HG03439 (cell line): Measurements from ENCODE around the gene KRT84.
"Not testable (repeated sequence)": the region's sequence is repeated elsewhere in the genome, so short reads cannot be mapped to it uniquely, and the experiment has no call there.

ENCODE experiments used
- ATAC-seq: cut with Tn5 transposase; IDR thresholded peaks from one replicate; pipeline ENCODE4 v1.9.1; 2021; ENCODE audit warnings: mild to moderate bottlenecking, moderate library complexity; ENCODE audit not compliant: unreplicated experiment

The KRT84 gene

GRCh38 chr12:52411815-52412214 is 26.4 kb upstream of the KRT84 start:
- no peak for ATAC-seq

GRCh38 chr12:52410589-52411248 is 25.3 kb upstream of the KRT84 start:
- not testable (repeated sequence) for ATAC-seq

- ATAC-seq = no peak
These were observed 22.5 kb upstream of the KRT84 start for GRCh38 chr12:52407918-52408317.

DNA sequence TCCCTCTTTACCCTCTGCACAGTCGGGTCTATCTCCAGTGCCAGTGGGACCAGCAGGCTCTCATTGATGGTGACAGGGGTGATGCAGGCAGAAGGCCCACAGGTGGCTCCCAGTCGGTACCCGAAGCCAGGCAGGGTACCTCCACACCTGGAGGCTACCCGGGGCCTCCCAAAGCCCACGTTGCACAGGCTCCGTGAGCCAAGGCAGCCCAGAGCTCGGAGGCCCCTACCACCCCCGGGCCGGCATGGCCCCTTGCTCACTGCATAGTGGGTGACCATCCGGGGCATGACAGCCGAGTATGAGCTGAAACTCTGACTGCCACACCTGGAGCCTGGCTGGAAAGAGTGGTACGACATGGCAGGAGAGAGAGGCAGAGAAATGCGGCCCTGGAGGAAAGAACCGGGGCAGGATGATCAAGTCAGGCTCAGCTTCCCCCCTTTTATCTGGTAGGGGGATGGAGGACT is 20.5 kb upstream of the KRT84 start, which contains the start of gene KRT82:
Gene KRT82 (minus strand): TSS at position 414 of the 464 bp plus-strand sequence. CDS start 58 bp downstream, at position 356.
- ATAC-seq = no peak

- ATAC-seq = no peak
These were observed 19.5 kb upstream of the KRT84 start for GRCh38 chr12:52404951-52405350.

DNA sequence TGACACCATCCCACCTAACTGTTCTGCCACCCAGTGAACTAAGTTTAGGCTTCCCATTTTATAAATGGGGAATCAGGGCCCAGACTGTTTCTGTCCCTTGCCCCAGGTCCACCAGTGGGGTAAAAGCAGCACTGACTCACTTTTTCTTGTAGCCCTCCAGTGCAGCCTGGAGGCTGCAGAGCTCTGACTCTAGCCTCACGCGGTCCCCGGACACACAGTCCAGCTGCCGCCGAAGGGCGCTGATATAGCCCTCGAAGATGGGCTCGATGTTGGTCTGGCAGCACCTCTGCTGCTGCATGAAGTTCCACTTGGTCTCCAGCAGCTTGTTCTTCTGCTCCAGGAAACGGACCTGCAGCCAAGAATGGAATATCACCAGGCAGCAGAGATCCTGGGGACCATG is 18.1 kb upstream of the KRT84 start:
- ATAC-seq = no peak

DNA sequence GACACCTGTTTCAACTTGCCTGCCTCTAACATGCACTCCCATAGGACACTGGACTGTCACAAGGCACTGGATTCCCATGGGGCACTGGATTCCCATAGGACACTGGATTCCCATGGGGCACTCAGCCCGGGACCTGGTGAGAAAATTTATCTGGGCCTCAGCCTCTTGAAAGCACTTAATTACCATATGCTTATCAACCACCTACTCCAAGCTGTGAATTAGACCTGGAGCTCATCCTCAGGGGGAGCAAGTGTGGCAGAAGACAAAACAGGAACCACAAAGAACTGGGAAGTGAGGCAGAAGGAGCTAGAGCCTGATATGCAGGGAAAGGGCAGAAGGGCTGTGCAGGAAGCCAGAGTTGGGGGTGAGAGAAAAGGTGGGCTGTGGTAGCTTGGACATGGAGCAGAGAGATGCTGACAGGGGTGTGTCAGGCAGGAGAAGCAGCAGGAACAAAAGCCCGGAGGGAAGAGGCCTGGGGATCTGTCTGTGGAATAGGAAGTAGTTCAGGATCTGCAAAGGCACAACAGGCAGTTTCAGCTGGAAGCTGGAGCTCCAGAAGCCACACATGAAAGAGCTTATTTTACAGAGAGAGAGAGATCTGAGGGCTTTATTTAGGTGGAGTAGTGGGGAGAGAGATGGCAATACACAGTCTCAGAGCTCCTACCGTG is 17.6 kb upstream of the KRT84 start:
- ATAC-seq = no peak

- no peak for ATAC-seq
These were observed 16.9 kb upstream of the KRT84 start for GRCh38 chr12:52402377-52402776.

DNA sequence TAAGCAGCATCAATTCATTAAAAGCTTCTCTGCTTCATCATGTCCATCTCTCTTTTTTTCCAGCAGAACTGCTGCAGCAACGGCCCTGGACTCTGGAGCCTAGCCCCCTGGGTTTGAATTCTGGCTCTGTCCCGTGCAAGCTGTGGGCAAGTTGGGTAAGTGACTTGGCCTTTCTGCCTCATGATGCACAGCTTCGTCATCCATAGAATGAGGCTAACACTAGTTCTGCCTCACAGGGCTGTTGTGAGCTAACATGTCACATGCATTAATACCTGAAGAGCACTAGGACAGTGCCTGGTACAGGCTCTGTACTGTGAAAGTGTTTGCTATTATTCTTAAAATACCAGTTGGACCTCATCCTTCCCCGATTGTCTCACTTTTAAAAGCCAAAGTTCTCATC is 16.5 kb upstream of the KRT84 start:
- no peak for ATAC-seq

- no peak for ATAC-seq
These were observed 16.1 kb upstream of the KRT84 start for GRCh38 chr12:52401526-52401925.

GRCh38 chr12:52400906-52401305 is 15.5 kb upstream of the KRT84 start:
- ATAC-seq = no peak

DNA sequence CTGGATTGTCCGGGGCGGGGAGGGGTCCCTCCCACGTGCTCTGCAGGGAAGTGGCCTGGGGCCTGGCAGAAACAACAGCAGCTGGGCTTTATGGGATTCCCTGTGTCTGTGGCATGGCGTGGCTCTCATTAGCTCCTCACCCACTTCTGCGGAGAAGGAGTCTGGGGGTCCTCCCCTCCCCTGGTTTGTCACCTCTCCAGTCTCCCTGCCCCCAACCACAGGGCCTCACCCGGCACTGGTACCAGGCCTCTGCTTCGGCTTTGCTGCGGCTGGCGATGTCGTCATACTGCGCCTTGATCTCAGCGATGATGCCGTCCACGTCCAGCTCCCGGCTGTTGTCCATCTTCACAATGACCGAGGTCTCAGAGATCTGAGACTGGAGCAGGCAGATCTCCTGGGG is 14.3 kb upstream of the KRT84 start:
- ATAC-seq = no peak

- no peak for ATAC-seq
These were observed 12.7 kb upstream of the KRT84 start for GRCh38 chr12:52398176-52398575.

DNA sequence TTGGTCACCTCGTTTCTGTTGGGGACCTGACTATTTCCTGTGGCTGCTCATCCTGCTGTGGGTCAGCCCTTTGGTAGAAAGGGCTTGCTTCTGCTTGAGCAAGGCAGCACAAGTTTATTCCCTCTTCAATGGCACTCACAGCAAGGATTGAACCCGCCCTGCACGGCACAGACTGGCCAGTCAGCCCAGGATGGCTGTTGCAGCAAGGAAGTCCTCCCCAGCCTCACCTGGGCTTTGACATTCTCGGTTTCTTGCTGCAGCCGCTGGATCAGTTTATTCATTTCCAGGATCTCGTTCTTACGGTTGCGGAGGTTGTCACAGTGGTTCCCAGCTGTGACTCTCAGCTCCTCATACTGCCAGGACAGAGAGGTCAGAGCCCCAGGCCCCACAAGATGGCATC is 11.2 kb upstream of the KRT84 start:
- no peak for ATAC-seq

DNA sequence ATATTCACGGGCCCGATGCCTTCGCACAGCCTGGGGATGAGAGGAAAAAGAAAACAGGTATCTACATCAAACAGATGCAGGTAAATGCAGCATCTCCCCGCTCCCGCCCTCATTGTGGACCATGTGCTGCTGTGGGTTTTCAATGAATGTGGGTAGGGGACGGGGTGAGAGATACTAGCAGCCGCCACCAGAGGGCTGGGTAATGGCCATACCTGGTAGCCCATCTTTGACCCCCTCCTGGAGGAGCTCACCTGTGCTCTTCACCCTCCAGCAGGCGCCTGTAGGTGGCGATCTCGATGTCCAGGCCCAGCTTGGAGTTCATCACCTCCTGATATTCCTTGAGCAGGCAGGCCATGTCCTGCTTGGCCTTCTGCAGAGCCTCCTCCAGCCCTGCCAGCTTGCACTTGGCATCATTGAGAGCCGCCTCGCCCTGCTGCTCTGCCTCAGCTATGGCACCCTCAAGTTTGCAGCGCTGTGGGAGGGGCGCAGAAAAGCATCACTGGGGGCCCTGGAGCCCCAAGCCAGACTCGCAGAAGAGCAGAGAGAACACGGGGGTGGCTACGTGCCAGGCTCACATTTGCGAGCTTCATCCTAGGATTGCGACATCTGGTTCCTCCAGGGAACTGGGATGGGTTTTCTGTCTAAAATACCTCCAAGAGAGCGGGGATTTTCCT is 10.4 kb upstream of the KRT84 start:
- no peak for ATAC-seq

DNA sequence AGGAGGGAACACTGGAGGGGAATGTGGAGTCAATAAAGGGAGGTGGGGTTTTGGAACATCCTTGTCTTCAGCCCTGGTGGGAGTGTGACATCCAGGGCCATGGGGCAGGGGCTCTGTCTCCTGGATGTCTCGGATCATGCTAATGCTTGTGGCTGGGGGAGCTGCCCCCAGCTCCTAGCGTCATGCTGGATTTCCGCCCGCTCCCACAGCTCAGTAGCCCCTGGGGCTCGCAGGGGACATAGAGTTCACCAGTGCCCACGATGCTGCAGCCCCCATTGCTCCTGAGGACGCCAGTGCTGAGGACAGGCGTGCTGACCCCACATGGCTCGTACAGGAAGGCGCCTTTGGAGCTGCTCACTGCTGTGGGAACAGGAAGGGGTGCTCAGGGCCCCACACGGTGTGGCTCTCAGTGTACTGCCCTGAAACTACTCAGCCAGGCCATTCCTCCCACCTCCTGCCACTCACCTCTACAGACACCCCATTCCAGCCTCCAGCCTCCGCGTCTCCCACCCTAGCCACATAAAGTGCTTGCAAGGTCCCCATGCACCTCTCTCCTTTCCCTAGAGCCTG is 9.5 kb upstream of the KRT84 start:
- ATAC-seq = no peak

GRCh38 chr12:52392465-52393007 is 7.1 kb upstream of the KRT84 start:
- ATAC-seq = no peak

DNA sequence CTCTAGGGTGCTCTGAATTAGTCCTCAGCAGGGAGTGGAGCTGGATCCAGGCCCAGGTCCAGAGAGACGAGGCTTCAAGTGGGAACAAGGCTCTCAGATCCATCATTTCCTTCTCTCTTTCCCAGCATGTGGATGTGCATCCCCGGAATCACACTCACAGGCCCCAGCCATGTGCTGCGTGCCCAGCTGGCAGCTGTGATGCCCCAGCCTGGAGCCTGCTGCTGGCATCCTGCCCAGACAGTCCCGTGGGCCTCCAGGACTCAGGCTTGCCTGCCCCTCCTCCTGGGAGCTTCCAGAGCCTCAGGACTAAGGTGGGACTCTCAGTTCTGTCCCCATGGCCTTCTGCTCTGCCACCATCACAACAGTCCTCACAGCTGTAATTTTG is 6.2 kb upstream of the KRT84 start:
- no peak for ATAC-seq

DNA sequence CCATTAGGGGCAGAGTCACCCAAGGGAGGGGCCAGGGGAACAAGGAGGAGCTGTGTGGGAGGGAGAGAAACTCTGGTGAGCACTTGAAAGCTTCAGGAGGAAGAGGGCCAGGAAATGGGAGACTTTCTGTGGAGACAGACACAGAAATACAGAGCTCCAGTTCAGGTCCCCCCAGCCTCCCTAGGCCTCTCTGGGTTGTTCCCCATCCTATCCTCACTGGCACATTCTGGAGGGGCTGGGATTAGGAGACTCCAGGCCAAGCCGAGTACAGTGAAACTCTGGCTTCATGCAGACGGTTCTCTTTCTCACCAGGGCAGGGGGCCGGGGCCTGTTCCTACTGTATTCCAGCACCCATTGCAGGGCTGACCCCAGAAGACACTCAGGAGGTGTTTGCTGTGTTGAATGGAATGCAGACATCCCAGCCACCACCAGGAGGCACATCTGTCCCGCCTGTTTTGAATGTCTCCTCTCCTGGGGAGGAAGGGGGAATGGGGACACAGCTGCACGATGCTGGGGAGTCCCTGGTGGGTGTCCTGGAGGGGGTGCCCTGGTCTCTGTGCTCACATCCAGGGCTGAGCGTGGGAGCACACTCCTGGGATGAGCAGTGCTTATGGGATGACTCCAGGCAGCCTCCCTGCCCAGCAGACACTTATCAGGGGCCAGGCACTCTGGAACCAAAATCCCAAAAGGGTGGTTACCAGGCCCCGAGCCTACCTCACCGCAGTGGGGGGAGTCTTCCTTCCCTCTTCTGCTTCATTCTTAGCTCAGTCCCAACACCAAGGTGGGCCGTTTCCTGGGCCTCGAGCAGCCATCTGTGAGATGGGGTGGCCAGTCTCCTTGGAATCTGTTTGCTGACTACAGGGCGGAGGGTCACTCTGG is 5.5 kb upstream of the KRT84 start:
- ATAC-seq = no peak
